ENCODE measurements around the gene FAS.

DNA sequence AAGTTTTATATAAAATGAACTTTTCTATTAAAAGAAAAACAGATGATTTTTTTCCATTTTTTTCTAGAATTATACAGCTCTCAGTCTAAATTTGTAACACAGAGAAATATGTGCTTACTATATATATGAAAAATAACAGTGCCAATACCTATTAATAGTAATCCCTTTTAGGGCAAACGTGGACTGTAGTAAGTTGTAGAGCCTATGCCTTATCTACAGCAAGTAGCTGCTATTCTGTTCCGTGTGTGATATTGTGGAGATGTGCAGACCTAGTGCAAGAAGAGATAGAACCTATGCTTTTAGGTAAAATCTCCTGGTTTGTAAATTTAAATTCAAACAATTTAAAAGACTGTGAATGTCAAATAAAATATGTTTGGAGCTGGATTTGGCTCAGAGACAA lies 72.9 kb downstream of the FAS start:
- TF ChIP-seq ZNF792 (tag by site-specific recombination; IDR thresholded peaks at IDR 0.05) (no peak), RBAK (tag by site-specific recombination; IDR thresholded peaks at IDR 0.05) (no peak), ATF2 (tag by site-specific recombination; IDR thresholded peaks at IDR 0.05; ENCODE audit: low read depth) (no peak), OSR2 (tag by site-specific recombination; IDR thresholded peaks at IDR 0.05) (no peak), ZNF423 (tag by site-specific recombination; IDR thresholded peaks at IDR 0.05) (no peak), HOXA7 (CRISPR knock-in tag; IDR thresholded peaks at IDR 0.05; ENCODE audit: borderline replicate concordance) (no peak)
